ENCODE data around the gene SCAMP4.
A peak's percentile ranks its signal among the peaks of the same experiment; 100 is the strongest.

Gene SCAMP4

DNA sequence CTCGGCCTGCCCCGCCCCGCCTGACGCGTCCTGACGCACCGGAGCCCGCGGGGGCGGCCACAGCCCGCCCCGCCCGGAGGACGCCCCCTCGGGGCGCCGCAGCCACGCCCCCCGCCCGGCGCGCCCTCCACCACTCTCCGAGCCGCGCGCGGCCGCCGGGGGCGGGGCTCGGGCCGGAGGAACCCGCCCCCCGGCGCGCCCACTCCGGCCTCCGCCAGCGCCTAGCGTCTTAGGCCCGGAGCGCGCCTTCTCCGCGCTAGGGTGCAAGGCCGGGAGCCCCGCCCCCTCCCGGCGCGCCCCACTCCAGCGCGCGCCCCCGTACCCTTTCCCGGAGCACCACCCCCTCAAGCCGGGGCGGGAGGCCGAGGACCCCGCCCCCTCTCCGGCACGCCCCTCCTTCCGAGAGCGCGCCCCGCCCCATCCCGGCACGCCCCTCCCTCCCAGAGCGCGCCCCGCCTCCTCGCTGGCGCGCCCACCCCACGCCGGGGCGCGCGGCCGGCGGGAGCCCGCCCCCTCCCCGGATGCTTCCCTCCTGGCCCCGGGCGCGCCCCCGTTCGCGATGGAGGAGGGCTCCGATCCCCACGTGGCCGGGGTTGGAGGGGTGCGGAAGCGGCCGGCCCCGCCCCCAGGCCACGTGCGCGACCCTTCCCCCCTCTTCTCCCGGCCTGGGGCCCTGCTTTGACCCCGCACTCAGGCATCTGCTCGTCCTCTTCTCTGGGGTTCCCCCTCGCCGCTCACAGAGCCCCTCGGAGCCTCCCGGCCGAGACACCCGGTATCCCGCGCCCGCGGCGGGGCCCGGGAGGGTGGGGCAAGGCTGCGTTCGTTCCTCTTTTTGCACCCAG, 41.3 kb upstream of the SCAMP4 start:
- no peak for TF ChIP-seq CTCF (IDR thresholded peaks at IDR 0.05; ENCODE audit: insufficient read depth, low read length)
- peak; percentile 51; the same call in 1 of the 2 replicates for TF ChIP-seq POLR2AphosphoS5 (IDR thresholded peaks at IDR 0.05; ENCODE audit: low read depth)
- TF ChIP-seq, protein P1, sequence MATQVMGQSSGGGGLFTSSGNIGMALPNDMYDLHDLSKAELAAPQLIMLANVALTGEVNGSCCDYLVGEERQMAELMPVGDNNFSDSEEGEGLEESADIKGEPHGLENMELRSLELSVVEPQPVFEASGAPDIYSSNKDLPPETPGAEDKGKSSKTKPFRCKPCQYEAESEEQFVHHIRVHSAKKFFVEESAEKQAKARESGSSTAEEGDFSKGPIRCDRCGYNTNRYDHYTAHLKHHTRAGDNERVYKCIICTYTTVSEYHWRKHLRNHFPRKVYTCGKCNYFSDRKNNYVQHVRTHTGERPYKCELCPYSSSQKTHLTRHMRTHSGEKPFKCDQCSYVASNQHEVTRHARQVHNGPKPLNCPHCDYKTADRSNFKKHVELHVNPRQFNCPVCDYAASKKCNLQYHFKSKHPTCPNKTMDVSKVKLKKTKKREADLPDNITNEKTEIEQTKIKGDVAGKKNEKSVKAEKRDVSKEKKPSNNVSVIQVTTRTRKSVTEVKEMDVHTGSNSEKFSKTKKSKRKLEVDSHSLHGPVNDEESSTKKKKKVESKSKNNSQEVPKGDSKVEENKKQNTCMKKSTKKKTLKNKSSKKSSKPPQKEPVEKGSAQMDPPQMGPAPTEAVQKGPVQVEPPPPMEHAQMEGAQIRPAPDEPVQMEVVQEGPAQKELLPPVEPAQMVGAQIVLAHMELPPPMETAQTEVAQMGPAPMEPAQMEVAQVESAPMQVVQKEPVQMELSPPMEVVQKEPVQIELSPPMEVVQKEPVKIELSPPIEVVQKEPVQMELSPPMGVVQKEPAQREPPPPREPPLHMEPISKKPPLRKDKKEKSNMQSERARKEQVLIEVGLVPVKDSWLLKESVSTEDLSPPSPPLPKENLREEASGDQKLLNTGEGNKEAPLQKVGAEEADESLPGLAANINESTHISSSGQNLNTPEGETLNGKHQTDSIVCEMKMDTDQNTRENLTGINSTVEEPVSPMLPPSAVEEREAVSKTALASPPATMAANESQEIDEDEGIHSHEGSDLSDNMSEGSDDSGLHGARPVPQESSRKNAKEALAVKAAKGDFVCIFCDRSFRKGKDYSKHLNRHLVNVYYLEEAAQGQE (IDR thresholded peaks at IDR 0.05; ENCODE audit: insufficient replicate concordance, low read depth) = no peak
- H3K27me3 ChIP-seq (ENCODE audit: insufficient read depth, poor library complexity, severe bottlenecking) = no peaks in the 10 kb centered on the region
- peak overlapping the region; percentile 51 for H3K4me3 ChIP-seq (replicated peaks; ENCODE audit: insufficient read depth, low read length)
- H3K27ac ChIP-seq (replicated peaks) = peak overlapping the region; percentile 100
- peak; percentile 91 to 92 for DNase-seq (ENCODE audit: low read depth in 1 of 2, low spot score in 1 of 2)

DNA sequence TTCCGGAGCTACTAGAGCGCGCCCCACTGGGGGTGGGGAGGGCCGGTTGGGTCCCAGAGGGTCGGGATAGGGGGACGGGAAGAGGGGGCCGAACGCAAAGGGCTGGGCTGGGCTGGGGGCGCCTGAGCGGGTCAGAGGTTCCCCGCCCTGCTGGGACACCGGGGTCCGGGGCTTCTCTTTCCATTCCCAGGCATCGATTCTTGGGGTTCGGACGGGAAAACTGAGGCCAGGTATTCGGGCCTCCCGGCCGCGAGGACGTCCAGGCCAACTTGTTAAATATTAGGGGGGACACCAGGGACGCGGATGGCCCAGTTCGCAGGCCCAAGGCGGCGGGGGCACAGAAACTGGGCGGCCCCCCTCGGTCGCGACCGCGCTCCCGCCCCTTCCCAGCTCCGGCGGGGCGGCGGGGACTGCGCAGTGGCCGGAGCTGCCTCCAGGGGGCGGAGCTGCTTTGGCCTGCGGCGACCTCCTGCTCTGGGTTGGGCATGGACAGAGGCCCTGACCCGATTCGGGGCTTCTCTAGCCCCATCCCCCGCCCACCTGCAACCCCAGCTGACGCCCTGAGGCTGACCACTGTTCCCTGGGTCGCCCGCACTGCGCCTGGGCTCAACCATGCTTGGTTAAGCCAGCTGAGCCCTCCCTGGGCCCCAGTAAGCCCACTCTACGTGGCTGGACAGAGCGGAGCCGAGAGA, 40.6 kb upstream of the SCAMP4 start:
- DNase-seq (ENCODE audit: low read depth in 1 of 2, low spot score in 1 of 2) = peak; percentile 78

DNA sequence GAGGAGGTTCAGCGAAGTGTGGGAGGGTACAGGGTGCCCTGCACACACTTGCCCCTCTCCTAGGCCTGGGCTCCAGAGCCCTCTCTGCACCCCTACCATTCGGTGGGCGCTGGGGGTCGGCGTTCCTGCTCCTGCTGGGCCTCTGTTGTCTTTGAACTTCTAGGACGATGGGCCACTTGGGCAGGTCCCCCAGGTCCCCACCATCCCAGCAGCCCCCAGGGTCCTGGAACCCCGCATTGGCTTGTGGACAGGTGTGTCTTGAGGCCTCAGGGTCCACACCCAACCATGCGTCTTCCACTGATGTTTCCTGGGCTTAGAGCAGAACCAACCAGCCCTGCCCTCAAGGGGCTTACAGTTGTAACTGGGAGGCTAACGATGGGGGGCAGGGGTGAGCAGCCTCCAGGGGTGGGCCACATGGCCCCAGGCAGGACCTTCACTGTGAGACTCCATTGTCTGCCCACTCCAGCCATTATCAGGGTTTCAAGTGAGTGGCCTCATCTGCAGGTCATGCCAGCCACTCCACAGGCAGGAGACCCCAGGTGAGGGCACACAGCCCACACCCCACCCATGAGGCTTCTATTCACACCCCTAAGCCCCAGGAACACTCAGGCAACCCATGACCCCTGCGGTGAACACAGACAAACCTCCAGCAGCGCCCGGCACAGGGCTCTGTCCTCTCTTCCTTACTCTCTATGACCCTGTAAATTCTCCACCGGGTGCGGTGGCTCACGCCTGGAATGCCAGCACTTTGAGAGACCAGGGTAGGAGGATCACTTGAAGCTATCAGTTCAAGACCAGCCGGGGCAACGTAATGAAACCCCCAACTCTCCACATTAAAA, 39.8 kb upstream of the SCAMP4 start:
- H3K27me3 ChIP-seq (ENCODE audit: insufficient read depth, poor library complexity, severe bottlenecking) = no peaks in the 10 kb centered on the region
- TF ChIP-seq, protein P1 (IDR thresholded peaks at IDR 0.05; ENCODE audit: insufficient replicate concordance, low read depth) = no peak
- TF ChIP-seq SPI1 (IDR thresholded peaks at IDR 0.05; ENCODE audit: borderline replicate concordance, low read depth) (no peak), POLR2AphosphoS5 (IDR thresholded peaks at IDR 0.05; ENCODE audit: low read depth) (no peak), CTCF (IDR thresholded peaks at IDR 0.05; ENCODE audit: insufficient read depth, low read length) (no peak), GABPA (IDR thresholded peaks at IDR 0.05; ENCODE audit: low read depth) (no peak)
- peak overlapping the region; percentile 51 for H3K4me3 ChIP-seq (replicated peaks; ENCODE audit: insufficient read depth, low read length)
- peak overlapping the region; percentile 100 for H3K27ac ChIP-seq (replicated peaks)
- no peak for DNase-seq (ENCODE audit: low read depth in 1 of 2, low spot score in 1 of 2)

More for the DNA sequence above, 40.6 kb upstream of the SCAMP4 start:
- H3K27ac ChIP-seq (replicated peaks) = peak overlapping the region; percentile 100
- TF ChIP-seq POLR2AphosphoS5 (IDR thresholded peaks at IDR 0.05; ENCODE audit: low read depth) (no peak), CTCF (IDR thresholded peaks at IDR 0.05; ENCODE audit: insufficient read depth, low read length) (peak; percentile 53)
- H3K4me3 ChIP-seq (replicated peaks; ENCODE audit: insufficient read depth, low read length) = peak overlapping the region; percentile 51
- H3K27me3 ChIP-seq (ENCODE audit: insufficient read depth, poor library complexity, severe bottlenecking) = no peaks in the 10 kb centered on the region
